KMS-11 (cell line): ENCODE measurements around the gene MGMT.

Source experiments
- H2AFZ ChIP-seq: fragments of 200-600 bp; sonication (generic); 2 replicates; pipeline ENCODE4 v1.6.1; 2016; ENCODE audit warnings: antibody characterized with exemption, mixed run types, low read depth
- H3K27ac ChIP-seq: fragments of 200-600 bp; sonication (generic); 2 replicates; pipeline ENCODE4 v1.6.1; 2016; ENCODE audit warnings: mild to moderate bottlenecking, mixed run types
- H3K27me3 ChIP-seq: fragments of 200-600 bp; sonication (generic); 2 replicates; pipeline ENCODE4 v1.6.1; 2017; ENCODE audit warnings: mild to moderate bottlenecking, low read depth, mixed run types, moderate library complexity; ENCODE audit not compliant: insufficient read depth
- H3K36me3 ChIP-seq: fragments of 200-600 bp; sonication (generic); 2 replicates; pipeline ENCODE4 v1.6.1; 2017; ENCODE audit warnings: mild to moderate bottlenecking, mixed run types; ENCODE audit not compliant: insufficient read depth
- H3K4me1 ChIP-seq: fragments of 200-600 bp; sonication (generic); 2 replicates; pipeline ENCODE4 v1.6.1; 2016; ENCODE audit warnings: mild to moderate bottlenecking, low read depth, mixed run types; ENCODE audit not compliant: poor library complexity, severe bottlenecking
- H3K4me2 ChIP-seq: fragments of 200-600 bp; sonication (generic); 2 replicates; pipeline ENCODE4 v1.7.0; 2016; ENCODE audit warnings: mild to moderate bottlenecking, mixed run types
- H3K4me3 ChIP-seq: fragments of 200-600 bp; sonication (generic); IDR thresholded peaks from 2 replicates; pipeline ENCODE4 v1.6.1; 2017; ENCODE audit warnings: low read depth, low read length, mixed read lengths; ENCODE audit not compliant: insufficient read depth
- H3K79me2 ChIP-seq: fragments of 200-600 bp; sonication (generic); 2 replicates; pipeline ENCODE4 v1.6.1; 2016; ENCODE audit warnings: low read depth, mixed run types; ENCODE audit not compliant: insufficient read depth
- H3K9ac ChIP-seq: fragments of 200-600 bp; sonication (generic); 2 replicates; pipeline ENCODE4 v1.6.1; 2016; ENCODE audit warnings: mild to moderate bottlenecking, mixed run types
- H4K20me1 ChIP-seq: fragments of 200-600 bp; sonication (generic); 2 replicates; pipeline ENCODE4 v1.6.1; 2016; ENCODE audit warnings: mild to moderate bottlenecking, mixed run types; ENCODE audit not compliant: insufficient read depth
- TF ChIP-seq, protein P1 (sequence below): fragments of 200-600 bp; sonication (generic); conservative IDR thresholded peaks from 2 replicates; pipeline ENCODE4 v1.6.1; 2017; ENCODE audit warnings: low read depth, mild to moderate bottlenecking, antibody characterized with exemption, low read length, moderate library complexity, mixed read lengths

MGMT gene

GRCh38 chr10:129506101-129506797, 39.2 kb downstream of the MGMT start:
- Histone ChIP-seq H2AFZ (no peak overlapping the region), H3K27me3 (no peaks in the 10 kb centered on the region), H3K9ac (no peak overlapping the region), H3K36me3 (no peaks in the 10 kb centered on the region), H3K4me3 (no peak overlapping the region), H4K20me1 (no peaks in the 10 kb centered on the region), H3K4me1 (no peaks in the 10 kb centered on the region), H3K4me2 (no peak overlapping the region), H3K27ac (no peak overlapping the region), H3K79me2 (no peaks in the 10 kb centered on the region)
- TF ChIP-seq, protein P1, sequence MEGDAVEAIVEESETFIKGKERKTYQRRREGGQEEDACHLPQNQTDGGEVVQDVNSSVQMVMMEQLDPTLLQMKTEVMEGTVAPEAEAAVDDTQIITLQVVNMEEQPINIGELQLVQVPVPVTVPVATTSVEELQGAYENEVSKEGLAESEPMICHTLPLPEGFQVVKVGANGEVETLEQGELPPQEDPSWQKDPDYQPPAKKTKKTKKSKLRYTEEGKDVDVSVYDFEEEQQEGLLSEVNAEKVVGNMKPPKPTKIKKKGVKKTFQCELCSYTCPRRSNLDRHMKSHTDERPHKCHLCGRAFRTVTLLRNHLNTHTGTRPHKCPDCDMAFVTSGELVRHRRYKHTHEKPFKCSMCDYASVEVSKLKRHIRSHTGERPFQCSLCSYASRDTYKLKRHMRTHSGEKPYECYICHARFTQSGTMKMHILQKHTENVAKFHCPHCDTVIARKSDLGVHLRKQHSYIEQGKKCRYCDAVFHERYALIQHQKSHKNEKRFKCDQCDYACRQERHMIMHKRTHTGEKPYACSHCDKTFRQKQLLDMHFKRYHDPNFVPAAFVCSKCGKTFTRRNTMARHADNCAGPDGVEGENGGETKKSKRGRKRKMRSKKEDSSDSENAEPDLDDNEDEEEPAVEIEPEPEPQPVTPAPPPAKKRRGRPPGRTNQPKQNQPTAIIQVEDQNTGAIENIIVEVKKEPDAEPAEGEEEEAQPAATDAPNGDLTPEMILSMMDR = no peak

GRCh38 chr10:129507216-129507889, 40.3 kb downstream of the MGMT start:
- H3K27ac ChIP-seq = no peak overlapping the region
- H3K36me3 ChIP-seq = no peaks in the 10 kb centered on the region
- no peaks in the 10 kb centered on the region for H3K4me1 ChIP-seq
- no peak overlapping the region for H3K9ac ChIP-seq
- no peaks in the 10 kb centered on the region for H3K79me2 ChIP-seq
- TF ChIP-seq, protein P1 = no peak
- H4K20me1 ChIP-seq = no peaks in the 10 kb centered on the region
- H2AFZ ChIP-seq = no peak overlapping the region
- no peak overlapping the region for H3K4me3 ChIP-seq
- no peaks in the 10 kb centered on the region for H3K27me3 ChIP-seq
- H3K4me2 ChIP-seq = no peak overlapping the region

DNA sequence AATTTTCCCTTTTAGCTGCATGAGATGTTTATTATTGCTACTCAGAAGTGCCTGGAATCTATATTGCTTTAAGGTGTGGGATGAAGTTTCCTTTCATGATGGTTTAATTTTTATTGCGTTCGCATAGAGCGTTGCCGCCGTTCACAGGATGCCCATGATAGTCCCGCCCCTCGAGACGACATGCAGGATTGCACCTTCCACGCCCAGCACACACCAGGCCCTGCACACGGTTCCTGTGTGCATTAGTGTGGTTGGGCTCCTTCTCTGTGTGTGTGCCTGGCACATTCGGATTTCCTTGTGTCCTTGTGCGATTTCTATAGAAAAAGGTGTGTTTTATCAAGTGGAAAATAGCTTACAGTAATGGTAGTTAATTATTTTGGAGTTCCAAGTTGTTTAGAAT, 42.1 kb downstream of the MGMT start:
- Histone ChIP-seq H3K9ac (no peak overlapping the region), H3K79me2 (no peaks in the 10 kb centered on the region), H3K4me2 (no peak overlapping the region), H3K36me3 (no peaks in the 10 kb centered on the region), H3K27ac (no peak overlapping the region), H4K20me1 (no peaks in the 10 kb centered on the region), H3K4me3 (no peak overlapping the region), H3K4me1 (no peaks in the 10 kb centered on the region), H2AFZ (no peak overlapping the region), H3K27me3 (no peaks in the 10 kb centered on the region)
- TF ChIP-seq, protein P1 = no peak

GRCh38 chr10:129509835-129510234, 42.8 kb downstream of the MGMT start:
- Histone ChIP-seq H3K79me2 (no peaks in the 10 kb centered on the region), H3K36me3 (no peaks in the 10 kb centered on the region), H4K20me1 (no peaks in the 10 kb centered on the region), H2AFZ (no peak overlapping the region), H3K9ac (no peak overlapping the region), H3K4me2 (no peak overlapping the region), H3K27ac (no peak overlapping the region), H3K4me1 (no peaks in the 10 kb centered on the region), H3K4me3 (no peak overlapping the region), H3K27me3 (no peaks in the 10 kb centered on the region)
- TF ChIP-seq, protein P1 = no peak
